ENCODE data around the gene RAPGEF4.

Gene RAPGEF4

GRCh38 chr2:172908275-172908674 lies 172.6 kb downstream of the RAPGEF4 start:
- DNase-seq (ENCODE audit: low read depth): no peak

GRCh38 chr2:172909454-172909853 lies 173.8 kb downstream of the RAPGEF4 start:
- DNase-seq (ENCODE audit: low read depth): no peak

- DNase-seq (ENCODE audit: low read depth): no peak
Measured at GRCh38 chr2:172912266-172912665, 176.6 kb downstream of the RAPGEF4 start.

DNA sequence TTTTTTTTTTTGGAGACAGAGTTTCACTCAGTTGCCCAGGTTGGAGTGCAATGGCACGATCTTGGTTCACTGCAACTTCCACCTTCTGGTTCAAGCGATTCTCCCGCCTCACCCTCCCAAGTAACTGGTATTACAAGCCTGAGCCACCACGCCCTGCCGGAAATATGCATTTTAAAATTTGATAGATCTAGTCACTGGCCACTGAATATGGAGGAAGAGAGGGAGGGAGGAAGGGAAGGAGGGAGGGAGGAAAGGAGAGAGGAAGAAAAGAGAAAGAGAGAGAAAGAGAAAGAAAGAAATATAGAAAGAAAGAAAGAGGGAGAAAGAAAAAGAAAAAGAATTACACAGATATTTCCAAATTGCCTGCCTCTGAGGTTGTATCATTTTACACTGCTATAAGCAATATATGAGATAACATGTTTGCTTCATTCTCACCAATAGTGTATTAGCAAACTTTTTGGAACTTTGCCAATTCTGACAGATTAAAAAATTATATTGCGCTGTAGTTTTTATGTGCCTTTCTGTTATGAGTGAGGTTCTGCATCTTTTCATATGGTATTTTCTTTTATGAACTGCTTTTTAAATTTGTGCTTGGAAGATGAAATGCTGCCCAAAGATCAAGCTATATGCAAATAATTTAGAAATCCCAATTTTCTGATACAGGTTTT lies 178.8 kb downstream of the RAPGEF4 start:
- no peak for DNase-seq (ENCODE audit: low read depth)

GRCh38 chr2:172917716-172918115 lies 182.1 kb downstream of the RAPGEF4 start:
- no peak for DNase-seq (ENCODE audit: low read depth)

DNA sequence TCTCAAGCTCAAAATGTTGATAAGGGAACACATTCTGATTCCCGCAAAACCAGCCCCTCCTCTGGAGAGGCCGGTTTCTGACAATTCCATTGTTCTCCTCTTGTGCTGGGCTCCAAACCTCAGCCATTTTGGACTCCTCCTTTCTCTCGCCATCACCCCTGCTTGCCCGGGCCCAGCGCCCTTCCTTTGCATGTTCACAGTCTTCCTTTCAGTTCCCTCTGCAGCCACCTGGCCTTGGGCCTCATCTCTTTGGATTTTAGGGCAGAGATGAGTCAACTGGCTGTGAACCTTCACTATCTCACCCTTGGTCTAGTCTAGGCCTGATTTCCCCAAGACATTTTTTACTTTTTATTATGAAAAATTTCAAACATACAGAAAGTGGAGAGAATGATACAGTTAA lies 184.1 kb downstream of the RAPGEF4 start:
- DNase-seq (ENCODE audit: low read depth): no peak

DNA sequence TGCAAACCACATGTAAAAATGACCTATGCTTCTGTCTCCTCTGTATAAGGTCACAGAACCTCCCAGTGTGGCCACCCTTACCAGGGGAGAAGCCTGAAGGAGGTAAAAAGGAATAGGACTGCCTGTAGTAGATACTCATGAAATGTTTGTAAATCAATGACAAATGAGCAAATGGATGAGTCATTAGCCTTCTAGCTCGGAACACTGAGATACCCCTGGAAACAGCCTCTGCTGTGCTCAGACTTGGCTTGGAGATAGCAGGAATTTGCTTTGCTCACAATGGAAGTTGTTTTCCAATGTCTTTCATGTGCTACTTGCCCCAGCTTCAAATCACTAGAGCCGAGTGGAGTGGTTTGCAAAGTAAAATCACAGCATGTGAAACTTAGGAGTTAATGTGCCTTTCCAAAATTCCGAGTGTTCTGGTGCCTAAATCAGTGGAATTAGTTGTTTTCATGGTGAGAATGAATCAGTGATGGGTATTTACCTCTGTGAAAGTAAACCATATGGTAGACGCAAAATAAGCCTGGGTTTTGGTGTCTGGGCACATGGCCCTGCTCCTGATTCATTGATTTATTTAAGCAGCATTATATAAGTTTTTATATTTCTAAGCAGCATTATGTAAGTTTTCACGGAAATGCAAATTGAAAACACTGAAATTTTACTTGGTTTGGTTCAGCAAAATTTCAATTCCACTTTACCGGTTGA lies 186.0 kb downstream of the RAPGEF4 start:
- no peak for DNase-seq (ENCODE audit: low read depth)

DNA sequence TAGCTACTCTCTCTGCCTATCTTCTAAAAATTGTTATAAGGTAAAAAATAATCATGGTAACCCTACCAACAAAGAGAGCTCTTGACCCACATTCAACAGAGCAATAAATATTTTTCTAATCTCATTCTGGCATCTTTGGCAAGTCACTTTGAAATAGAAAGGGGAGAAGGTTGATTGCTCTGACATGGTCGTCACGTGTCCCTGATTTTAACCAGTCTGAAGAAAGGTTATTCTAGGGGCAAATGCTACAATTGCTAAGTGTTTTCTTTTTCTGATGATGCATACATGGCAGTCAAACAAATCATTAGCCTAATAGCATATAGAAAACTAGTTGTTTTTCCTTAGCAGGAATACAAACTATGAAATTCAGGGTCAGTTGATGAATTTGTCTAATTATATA lies 186.7 kb downstream of the RAPGEF4 start:
- DNase-seq (ENCODE audit: low read depth): no peak

DNA sequence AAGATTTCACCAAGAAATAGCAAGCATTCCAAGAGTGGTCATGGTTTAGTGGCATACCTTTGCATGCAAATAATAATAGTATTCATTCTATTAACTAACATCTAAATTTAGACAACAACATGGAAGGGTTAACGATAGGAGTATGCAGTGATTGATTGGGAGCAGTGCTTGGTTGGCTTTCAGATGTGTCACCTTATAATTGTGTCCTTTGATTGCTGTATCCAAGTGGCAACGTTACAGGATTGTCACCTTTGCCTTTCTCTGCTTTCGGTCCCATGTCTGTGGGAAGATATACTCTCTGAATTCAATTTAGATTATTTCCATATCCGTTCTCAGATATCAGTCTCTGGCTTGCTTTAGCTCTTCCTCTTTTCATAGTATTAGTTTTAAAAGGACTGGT lies 187.2 kb downstream of the RAPGEF4 start:
- no peak for DNase-seq (ENCODE audit: low read depth)

DNA sequence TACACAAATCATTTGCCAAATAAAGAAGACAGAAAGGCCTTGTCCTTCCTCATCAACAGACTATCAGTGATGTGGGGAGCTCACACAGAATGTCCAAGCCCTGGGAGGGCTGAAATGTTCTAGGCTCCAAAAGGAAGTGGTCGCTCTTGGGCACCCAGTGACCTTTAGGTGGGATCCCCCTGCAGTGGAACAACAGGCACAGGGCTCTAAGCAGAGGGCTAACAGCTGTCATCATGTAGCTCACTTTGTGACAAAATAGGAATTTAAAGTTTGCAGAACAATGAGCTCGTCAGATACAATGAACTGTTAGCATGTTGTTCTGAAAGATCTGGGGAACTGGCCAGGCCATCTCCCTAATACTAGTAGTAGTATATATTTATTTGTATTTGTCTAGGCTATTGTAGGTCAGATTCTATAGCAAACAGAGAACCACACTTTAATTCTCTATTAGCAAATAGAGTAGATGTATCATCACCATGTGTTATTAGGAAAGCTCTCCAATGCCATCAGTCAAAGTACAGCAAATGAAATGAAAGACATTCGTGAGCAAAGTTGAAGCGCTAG lies 188.5 kb downstream of the RAPGEF4 start:
- no peak for DNase-seq (ENCODE audit: low read depth)

- no peak for DNase-seq (ENCODE audit: low read depth)
Measured at GRCh38 chr2:172925600-172925999, 190.0 kb downstream of the RAPGEF4 start.

- no peak for DNase-seq (ENCODE audit: low read depth)
Measured at GRCh38 chr2:172926785-172927640, 191.4 kb downstream of the RAPGEF4 start.

- DNase-seq (ENCODE audit: low read depth): no peak
Measured at GRCh38 chr2:172927641-172928357, 192.2 kb downstream of the RAPGEF4 start.

DNA sequence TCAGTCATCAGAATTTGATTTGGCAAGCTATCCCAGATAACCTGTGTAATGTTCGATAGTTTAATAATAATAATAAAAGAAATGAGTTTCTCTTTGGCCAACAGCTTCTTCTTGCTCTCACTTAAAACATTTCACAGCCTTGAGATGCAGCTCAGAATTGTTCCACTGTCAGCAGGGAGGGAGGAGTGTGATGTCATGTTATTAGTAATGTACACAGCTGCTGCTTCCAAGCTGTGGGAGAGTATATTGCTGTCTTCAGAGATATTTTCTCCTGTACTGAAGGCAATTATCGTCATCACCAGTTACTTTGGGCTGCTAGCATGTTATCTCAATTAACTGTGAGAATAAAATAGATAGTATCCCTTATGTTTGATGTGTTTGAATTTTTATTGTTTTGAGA lies 193.1 kb downstream of the RAPGEF4 start:
- no peak for DNase-seq (ENCODE audit: low read depth)

GRCh38 chr2:172929644-172930043 lies 194.0 kb downstream of the RAPGEF4 start:
- DNase-seq (ENCODE audit: low read depth): no peak

DNA sequence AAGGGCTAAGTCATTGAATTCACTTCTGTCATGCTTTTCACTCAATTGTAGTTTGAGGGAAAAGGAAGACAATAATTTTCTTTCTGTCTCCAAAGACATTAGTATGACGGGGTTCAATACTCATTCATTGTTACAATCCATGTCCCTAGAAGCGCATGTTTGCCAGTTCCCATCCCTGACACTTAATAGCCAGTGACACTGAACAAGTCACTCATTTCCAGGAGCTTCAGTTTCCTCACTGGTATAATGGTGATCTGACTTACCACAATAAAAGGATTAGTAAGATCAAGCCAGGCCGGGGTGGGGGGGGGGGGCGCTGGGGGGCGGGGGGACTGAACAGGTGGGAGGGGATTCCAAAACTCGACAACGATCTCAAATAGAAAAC lies 195.2 kb downstream of the RAPGEF4 start:
- DNase-seq (ENCODE audit: low read depth): no peak

GRCh38 chr2:172931256-172931894 lies 195.7 kb downstream of the RAPGEF4 start:
- DNase-seq (ENCODE audit: low read depth): no peak

DNA sequence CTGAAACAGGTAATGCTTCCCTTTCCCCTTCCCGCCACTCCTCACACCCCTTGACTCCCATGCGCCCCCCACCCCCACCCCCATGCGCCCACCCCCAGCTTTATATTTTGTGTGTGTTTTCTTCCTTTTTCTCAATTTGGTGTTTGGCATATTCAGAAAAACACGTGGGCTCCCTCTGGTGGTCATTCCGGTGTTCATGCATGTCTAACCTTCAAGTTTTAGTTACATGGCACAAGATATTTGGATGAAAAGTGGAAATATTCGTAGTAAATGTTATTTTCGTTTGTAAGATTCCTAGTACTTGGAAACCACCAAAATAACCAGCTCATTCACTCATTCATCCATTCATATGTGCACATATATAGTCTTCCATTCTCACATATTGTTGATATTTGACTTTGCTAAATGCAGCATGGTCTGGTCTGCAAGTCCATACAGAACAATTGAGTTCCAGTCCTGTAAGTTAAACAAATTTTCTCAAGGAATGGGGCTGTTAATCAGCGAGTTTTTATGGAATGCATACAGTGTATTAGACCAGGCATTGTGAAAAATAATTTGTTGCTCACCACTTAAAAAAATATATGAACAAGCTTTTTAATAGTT lies 196.4 kb downstream of the RAPGEF4 start:
- no peak for DNase-seq (ENCODE audit: low read depth)

GRCh38 chr2:172937884-172938712 lies 202.5 kb downstream of the RAPGEF4 start:
- DNase-seq (ENCODE audit: low read depth): no peak

GRCh38 chr2:172938713-172939375 lies 203.2 kb downstream of the RAPGEF4 start:
- no peak for DNase-seq (ENCODE audit: low read depth)
